ENCODE data around the gene AICDA.

The AICDA gene

GRCh38 chr12:8554451-8555195 is 58.0 kb downstream of the AICDA start:
- FAIRE-seq = no peak

- FAIRE-seq = no peak
These were observed 59.5 kb downstream of the AICDA start for GRCh38 chr12:8553088-8553627.
